ENCODE measurements around the gene DPP10. TPM values are rescaled to one million over a fixed set of nuclear protein-coding genes. Genes with fewer than 3 reads are reported as not detected.

Gene DPP10
- total RNA-seq, 1 experiment from 2014 or later = not detected

DNA sequence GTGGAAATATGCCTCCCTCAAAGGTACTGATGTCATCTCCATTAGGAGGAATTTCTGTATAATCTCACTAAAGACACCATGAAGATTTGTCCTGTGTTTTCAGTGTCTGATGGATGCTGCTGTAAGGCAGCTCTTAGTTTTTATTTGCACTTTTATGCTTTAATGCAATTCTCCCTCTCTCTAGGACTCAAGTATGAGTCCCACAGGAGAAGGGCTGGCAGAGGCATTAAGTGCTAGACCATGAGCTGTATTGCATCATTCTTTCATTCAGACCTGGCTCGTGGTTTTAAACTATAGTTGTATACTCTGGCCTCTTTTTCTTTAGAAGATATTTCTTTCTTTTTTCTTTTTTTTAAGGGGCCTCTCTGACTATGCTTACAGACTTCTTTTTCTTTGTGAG, 805.6 kb downstream of the DPP10 start:
- no peak for ATAC-seq
- no peaks in the 10 kb centered on the region for H3K36me3 ChIP-seq (ENCODE audit: control insufficient read depth, insufficient read depth, low read length)
- TF ChIP-seq SIN3A (IDR thresholded peaks at IDR 0.05; ENCODE audit: borderline replicate concordance, insufficient read depth, low read depth, low read length) (no peak), TCF7L2 (IDR thresholded peaks at IDR 0.05; ENCODE audit: low read depth, low read length) (no peak), POLR2AphosphoS5 (IDR thresholded peaks at IDR 0.05; ENCODE audit: low read depth, low read length) (no peak)
- TF ChIP-seq, protein P1, sequence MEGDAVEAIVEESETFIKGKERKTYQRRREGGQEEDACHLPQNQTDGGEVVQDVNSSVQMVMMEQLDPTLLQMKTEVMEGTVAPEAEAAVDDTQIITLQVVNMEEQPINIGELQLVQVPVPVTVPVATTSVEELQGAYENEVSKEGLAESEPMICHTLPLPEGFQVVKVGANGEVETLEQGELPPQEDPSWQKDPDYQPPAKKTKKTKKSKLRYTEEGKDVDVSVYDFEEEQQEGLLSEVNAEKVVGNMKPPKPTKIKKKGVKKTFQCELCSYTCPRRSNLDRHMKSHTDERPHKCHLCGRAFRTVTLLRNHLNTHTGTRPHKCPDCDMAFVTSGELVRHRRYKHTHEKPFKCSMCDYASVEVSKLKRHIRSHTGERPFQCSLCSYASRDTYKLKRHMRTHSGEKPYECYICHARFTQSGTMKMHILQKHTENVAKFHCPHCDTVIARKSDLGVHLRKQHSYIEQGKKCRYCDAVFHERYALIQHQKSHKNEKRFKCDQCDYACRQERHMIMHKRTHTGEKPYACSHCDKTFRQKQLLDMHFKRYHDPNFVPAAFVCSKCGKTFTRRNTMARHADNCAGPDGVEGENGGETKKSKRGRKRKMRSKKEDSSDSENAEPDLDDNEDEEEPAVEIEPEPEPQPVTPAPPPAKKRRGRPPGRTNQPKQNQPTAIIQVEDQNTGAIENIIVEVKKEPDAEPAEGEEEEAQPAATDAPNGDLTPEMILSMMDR (IDR thresholded peaks at IDR 0.05) = no peak
- TF ChIP-seq, protein P2, sequence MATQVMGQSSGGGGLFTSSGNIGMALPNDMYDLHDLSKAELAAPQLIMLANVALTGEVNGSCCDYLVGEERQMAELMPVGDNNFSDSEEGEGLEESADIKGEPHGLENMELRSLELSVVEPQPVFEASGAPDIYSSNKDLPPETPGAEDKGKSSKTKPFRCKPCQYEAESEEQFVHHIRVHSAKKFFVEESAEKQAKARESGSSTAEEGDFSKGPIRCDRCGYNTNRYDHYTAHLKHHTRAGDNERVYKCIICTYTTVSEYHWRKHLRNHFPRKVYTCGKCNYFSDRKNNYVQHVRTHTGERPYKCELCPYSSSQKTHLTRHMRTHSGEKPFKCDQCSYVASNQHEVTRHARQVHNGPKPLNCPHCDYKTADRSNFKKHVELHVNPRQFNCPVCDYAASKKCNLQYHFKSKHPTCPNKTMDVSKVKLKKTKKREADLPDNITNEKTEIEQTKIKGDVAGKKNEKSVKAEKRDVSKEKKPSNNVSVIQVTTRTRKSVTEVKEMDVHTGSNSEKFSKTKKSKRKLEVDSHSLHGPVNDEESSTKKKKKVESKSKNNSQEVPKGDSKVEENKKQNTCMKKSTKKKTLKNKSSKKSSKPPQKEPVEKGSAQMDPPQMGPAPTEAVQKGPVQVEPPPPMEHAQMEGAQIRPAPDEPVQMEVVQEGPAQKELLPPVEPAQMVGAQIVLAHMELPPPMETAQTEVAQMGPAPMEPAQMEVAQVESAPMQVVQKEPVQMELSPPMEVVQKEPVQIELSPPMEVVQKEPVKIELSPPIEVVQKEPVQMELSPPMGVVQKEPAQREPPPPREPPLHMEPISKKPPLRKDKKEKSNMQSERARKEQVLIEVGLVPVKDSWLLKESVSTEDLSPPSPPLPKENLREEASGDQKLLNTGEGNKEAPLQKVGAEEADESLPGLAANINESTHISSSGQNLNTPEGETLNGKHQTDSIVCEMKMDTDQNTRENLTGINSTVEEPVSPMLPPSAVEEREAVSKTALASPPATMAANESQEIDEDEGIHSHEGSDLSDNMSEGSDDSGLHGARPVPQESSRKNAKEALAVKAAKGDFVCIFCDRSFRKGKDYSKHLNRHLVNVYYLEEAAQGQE (IDR thresholded peaks at IDR 0.05; ENCODE audit: insufficient read depth in 1 of 2, low read depth in 2 of 2, low read length in 1 of 2) = no peak
- H3K4me3 ChIP-seq (ENCODE audit: low read depth in 2 of 2, low read length in 2 of 2) = no peak overlapping the region
- H3K9me3 ChIP-seq (ENCODE audit: control insufficient read depth, insufficient read depth, low read depth, low read length) = no peaks in the 10 kb centered on the region; the same call in 1 of the 2 replicates
- no peaks in the 10 kb centered on the region for H3K4me1 ChIP-seq (ENCODE audit: control insufficient read depth, insufficient read depth, low read length)
- in situ Hi-C loops (cut with HindIII; ENCODE audit: low pct_unique_long_range_greater_than_20kb, low sequenced_read_pairs) (no loop called here), intact Hi-C loops (cut with micrococcal nuclease; ENCODE audit: unreplicated experiment) (no loop called here)
- no peak overlapping the region for H3K27ac ChIP-seq (ENCODE audit: low read length)
- no TSS peak for BruUV-seq (replicated peaks)
- POLR2A ChIA-PET = no interaction called here
- CTCF ChIA-PET = no interaction called here
- H3K27me3 ChIP-seq (ENCODE audit: control insufficient read depth, insufficient read depth, low read length) = no peaks in the 10 kb centered on the region
- DNase-seq (ENCODE audit: low read depth, low spot score) = no peak

DNA sequence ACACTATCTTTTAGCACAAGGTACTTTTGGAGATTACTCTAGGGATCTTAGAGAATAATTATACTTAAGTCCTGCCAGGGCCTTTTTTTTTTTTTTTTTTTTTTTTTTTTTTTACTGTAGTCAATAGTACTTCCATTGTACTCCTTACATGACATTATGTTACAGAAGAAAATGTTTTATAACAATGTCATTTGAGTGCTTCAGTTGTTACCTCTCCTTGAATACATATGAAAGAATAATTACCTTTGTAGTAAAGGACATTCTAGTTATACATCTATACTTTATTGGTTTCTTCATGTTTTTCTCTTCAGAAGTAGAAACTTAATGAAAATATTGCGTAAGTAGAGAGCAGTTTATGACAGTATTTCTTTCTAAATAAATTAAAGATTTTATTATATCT, 834.9 kb downstream of the DPP10 start:
- Histone ChIP-seq H3K4me1 (ENCODE audit: control insufficient read depth, insufficient read depth, low read length) (no peaks in the 10 kb centered on the region), H3K27me3 (ENCODE audit: control insufficient read depth, insufficient read depth, low read length) (no peaks in the 10 kb centered on the region), H3K36me3 (ENCODE audit: control insufficient read depth, insufficient read depth, low read length) (no peaks in the 10 kb centered on the region), H3K9me3 (ENCODE audit: control insufficient read depth, insufficient read depth, low read depth, low read length) (no peaks in the 10 kb centered on the region), H3K27ac (ENCODE audit: low read length) (no peak overlapping the region), H3K4me3 (ENCODE audit: low read depth in 2 of 2, low read length in 2 of 2) (no peak overlapping the region)
- no TSS peak for BruUV-seq (replicated peaks)
- ChIA-PET POLR2A (no interaction called here), CTCF (no interaction called here)
- no peak for DNase-seq (ENCODE audit: low read depth, low spot score)
- in situ Hi-C loops (cut with HindIII; ENCODE audit: low pct_unique_long_range_greater_than_20kb, low sequenced_read_pairs) (no loop called here), intact Hi-C loops (cut with micrococcal nuclease; ENCODE audit: unreplicated experiment) (no loop called here)
- ATAC-seq = no peak
- no peak for TF ChIP-seq SIN3A (IDR thresholded peaks at IDR 0.05; ENCODE audit: borderline replicate concordance, insufficient read depth, low read depth, low read length)
- TF ChIP-seq POLR2AphosphoS5 (IDR thresholded peaks at IDR 0.05; ENCODE audit: low read depth, low read length) = no peak
- TF ChIP-seq, protein P2 (IDR thresholded peaks at IDR 0.05; ENCODE audit: insufficient read depth in 1 of 2, low read depth in 2 of 2, low read length in 1 of 2) = no peak
- TF ChIP-seq, protein P1 (IDR thresholded peaks at IDR 0.05) = no peak
- no peak for TF ChIP-seq TCF7L2 (IDR thresholded peaks at IDR 0.05; ENCODE audit: low read depth, low read length)
